ENCODE measurements around the gene AMELX. TPM values are rescaled to one million over a fixed set of nuclear protein-coding genes. Genes with fewer than 3 reads are reported as not detected.

AMELX gene
- total RNA-seq, 4 donors from 2014 or later: not detected

GRCh38 chrX:11265352-11265751 lies 27.9 kb upstream of the AMELX start:
- no peaks in the 10 kb centered on the region for H3K27me3 ChIP-seq
- in situ Hi-C loops (cut with MboI; ENCODE audit: low pct_ligation_motif_present in 1 of 4, low pct_unique_long_range_greater_than_20kb in 1 of 4, low sequenced_read_pairs in 3 of 4): no loop called here
- 29 to 69% methylated on average over 2 to 3 of the region's 3 CpGs for WGBS, 2 donors (ENCODE audit: low coverage in 1 of 2)
- no peaks in the 10 kb centered on the region for H3K9me3 ChIP-seq
- H3K4me1 ChIP-seq: peaks cover 0 to 4% (median 0%) of the 10 kb centered on the region in 4 donors
- DNase-seq: no peak
- H3K4me3 ChIP-seq: no peak overlapping the region
- no peak overlapping the region for H3K27ac ChIP-seq
- intact Hi-C loops (cut with DNase I; ENCODE audit: low total_unique reads): no loop called here
- H3K36me3 ChIP-seq: no peaks in the 10 kb centered on the region
- TF ChIP-seq EP300 (IDR thresholded peaks at IDR 0.05; ENCODE audit: low read depth) (no peak), POLR2A (IDR thresholded peaks at IDR 0.05) (no peak), POLR2AphosphoS5 (IDR thresholded peaks at IDR 0.05) (no peak)
- TF ChIP-seq, protein P1, sequence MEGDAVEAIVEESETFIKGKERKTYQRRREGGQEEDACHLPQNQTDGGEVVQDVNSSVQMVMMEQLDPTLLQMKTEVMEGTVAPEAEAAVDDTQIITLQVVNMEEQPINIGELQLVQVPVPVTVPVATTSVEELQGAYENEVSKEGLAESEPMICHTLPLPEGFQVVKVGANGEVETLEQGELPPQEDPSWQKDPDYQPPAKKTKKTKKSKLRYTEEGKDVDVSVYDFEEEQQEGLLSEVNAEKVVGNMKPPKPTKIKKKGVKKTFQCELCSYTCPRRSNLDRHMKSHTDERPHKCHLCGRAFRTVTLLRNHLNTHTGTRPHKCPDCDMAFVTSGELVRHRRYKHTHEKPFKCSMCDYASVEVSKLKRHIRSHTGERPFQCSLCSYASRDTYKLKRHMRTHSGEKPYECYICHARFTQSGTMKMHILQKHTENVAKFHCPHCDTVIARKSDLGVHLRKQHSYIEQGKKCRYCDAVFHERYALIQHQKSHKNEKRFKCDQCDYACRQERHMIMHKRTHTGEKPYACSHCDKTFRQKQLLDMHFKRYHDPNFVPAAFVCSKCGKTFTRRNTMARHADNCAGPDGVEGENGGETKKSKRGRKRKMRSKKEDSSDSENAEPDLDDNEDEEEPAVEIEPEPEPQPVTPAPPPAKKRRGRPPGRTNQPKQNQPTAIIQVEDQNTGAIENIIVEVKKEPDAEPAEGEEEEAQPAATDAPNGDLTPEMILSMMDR (IDR thresholded peaks at IDR 0.05): no peak

GRCh38 chrX:11266573-11267003 lies 26.6 kb upstream of the AMELX start:
- 78 to 81% methylated on average over 4 to 5 of the region's 5 CpGs for WGBS, 2 donors (ENCODE audit: low coverage in 1 of 2)
- Histone ChIP-seq H3K27ac (no peak overlapping the region), H3K27me3 (no peaks in the 10 kb centered on the region), H3K4me3 (no peak overlapping the region), H3K36me3 (no peaks in the 10 kb centered on the region), H3K4me1 (peaks cover 0 to 4% (median 0%) of the 10 kb centered on the region in 4 donors), H3K9me3 (no peaks in the 10 kb centered on the region)
- intact Hi-C loops (cut with DNase I; ENCODE audit: low total_unique reads) (no loop called here), in situ Hi-C loops (cut with MboI; ENCODE audit: low pct_ligation_motif_present in 1 of 4, low pct_unique_long_range_greater_than_20kb in 1 of 4, low sequenced_read_pairs in 3 of 4) (no loop called here)
- no peak for DNase-seq
- TF ChIP-seq POLR2AphosphoS5 (IDR thresholded peaks at IDR 0.05) (no peak), EP300 (IDR thresholded peaks at IDR 0.05; ENCODE audit: low read depth) (no peak), POLR2A (IDR thresholded peaks at IDR 0.05) (no peak)
- TF ChIP-seq, protein P1 (IDR thresholded peaks at IDR 0.05): no peak

DNA sequence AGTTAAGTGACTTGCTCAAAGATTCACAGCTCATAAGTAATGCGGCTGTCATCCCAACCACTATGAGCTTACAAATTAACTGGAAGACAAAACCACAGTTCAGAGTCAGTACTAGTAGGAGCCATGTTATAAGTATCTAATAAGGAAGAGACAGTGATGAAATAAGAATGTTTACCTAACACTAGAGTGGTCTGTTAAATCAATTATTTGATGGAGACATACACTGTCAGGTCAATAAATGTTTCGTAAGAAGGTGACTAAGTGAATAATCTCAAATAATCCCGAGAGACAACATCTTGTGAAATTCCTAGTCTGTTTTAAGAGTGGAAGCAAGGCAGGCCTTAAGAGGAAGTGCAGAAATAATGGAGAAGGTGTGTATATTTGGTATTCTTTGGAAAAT lies 25.8 kb upstream of the AMELX start:
- Histone ChIP-seq H3K4me1 (peaks cover 0 to 4% (median 0%) of the 10 kb centered on the region in 4 donors), H3K36me3 (no peaks in the 10 kb centered on the region), H3K27me3 (no peaks in the 10 kb centered on the region), H3K27ac (no peak overlapping the region), H3K4me3 (no peak overlapping the region), H3K9me3 (no peaks in the 10 kb centered on the region)
- 63 to 72% methylated on average over 3 of the region's 3 CpGs for WGBS, 2 donors (ENCODE audit: low coverage in 1 of 2)
- TF ChIP-seq POLR2AphosphoS5 (IDR thresholded peaks at IDR 0.05) (no peak), EP300 (IDR thresholded peaks at IDR 0.05; ENCODE audit: low read depth) (no peak), POLR2A (IDR thresholded peaks at IDR 0.05) (no peak)
- TF ChIP-seq, protein P1 (IDR thresholded peaks at IDR 0.05): no peak
- no peak for DNase-seq
- in situ Hi-C loops (cut with MboI; ENCODE audit: low pct_ligation_motif_present in 1 of 4, low pct_unique_long_range_greater_than_20kb in 1 of 4, low sequenced_read_pairs in 3 of 4): no loop called here
- intact Hi-C loops (cut with DNase I; ENCODE audit: low total_unique reads): no loop called here

DNA sequence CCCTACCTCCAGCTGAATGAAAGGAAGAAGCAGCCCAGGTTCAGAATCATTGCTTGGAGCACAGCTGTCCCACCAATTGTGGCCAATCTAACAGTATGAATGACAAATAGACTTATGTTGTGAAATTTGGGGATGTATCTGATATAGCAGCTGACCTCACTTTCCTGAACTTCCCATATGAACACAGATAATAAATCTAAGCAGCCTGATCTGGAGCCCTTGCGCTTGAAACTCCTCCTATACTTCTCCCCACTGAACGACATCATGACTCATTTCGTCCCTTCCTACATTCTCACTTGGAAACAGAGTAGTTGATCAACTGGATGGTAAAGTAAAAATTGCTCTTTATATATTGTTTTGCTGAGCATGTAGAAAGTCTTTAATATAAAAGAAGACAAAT lies 24.2 kb upstream of the AMELX start:
- Histone ChIP-seq H3K27me3 (no peaks in the 10 kb centered on the region), H3K4me3 (no peak overlapping the region), H3K9me3 (no peaks in the 10 kb centered on the region), H3K4me1 (peaks cover 0 to 4% (median 0%) of the 10 kb centered on the region in 4 donors), H3K27ac (no peak overlapping the region), H3K36me3 (no peaks in the 10 kb centered on the region)
- in situ Hi-C loops (cut with MboI; ENCODE audit: low pct_ligation_motif_present in 1 of 4, low pct_unique_long_range_greater_than_20kb in 1 of 4, low sequenced_read_pairs in 3 of 4): no loop called here
- 82 to 87% methylated on average over 3 of the region's 3 CpGs for WGBS, 2 donors (ENCODE audit: low coverage in 1 of 2)
- no peak for DNase-seq
- intact Hi-C loops (cut with DNase I; ENCODE audit: low total_unique reads): no loop called here
- TF ChIP-seq EP300 (IDR thresholded peaks at IDR 0.05; ENCODE audit: low read depth): no peak
- TF ChIP-seq, protein P1 (IDR thresholded peaks at IDR 0.05): no peak
- no peak for TF ChIP-seq POLR2AphosphoS5 (IDR thresholded peaks at IDR 0.05)
- TF ChIP-seq POLR2A (IDR thresholded peaks at IDR 0.05): no peak
